NK-92 (cell line): ENCODE results near the gene ITGA3.

Experiments
- DNase-seq: peaks from one replicate; lab custom pipeline; 2025; ENCODE audit not compliant: unreplicated experiment; lab: John Stamatoyannopoulos, UW

ITGA3 gene

DNA sequence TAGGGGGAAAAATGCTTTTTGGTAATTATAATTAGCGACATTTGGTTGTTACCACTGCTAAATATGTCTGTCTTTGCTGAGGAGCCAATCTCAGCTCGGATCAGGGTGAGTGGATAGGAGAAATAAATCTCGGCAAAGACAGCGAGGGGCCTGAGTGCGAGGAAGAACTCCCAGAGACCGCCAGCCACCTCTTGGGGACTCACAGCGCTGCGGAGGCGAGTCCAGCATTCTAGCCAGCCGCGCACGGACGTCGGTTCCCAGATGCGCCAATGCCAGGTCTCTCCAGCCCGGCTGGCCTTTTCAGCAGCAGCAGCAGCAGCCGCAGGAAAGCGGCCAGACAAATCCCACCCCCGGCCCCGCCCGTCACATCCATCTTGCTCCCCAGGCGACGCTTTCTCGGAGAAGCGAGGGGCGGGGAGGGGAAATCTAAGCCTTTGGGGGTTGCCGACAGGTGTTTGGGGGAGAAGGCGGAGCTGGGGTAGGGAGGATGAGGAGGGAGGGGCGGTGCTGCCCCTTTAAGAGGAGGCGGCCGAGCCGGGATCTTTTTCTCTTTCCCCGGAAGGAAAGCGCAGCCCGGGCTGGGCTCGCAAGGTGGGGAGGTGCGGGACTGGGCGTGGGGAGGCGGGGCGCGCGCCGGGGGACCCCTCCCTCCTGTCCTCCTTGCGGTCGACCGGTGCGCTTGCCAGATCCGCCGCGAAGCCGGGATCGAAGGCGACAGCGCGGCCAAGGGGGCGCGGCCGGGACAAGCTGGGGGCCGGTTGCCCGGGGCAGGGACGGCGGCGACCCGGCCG, at the start of gene ITGA3:
TSS of gene ITGA3 (plus strand) at position 685 of the 791 bp plus-strand sequence. CDS start 330 bp downstream, outside the sequence.
- DNase-seq = no peak

DNA sequence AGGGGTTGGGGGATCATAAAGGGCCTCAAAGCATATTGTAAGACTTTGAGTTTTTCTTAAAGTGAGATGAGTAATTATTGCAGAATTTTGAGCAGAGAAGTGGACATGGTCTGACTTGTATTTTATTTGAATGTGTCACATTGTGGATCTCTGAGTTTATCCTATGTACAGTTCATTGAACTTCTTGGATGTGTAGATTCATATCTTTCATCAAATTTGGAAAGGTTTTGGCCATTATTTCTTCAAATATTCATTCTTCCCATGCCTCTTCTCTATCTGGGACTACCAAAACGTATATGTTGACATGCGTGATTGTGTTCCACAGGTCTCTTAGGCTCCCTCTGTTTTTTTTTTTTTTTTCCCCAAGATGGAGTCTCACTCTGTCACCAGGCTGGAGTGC, 46.6 kb upstream of the ITGA3 start:
- DNase-seq = no peak

DNA sequence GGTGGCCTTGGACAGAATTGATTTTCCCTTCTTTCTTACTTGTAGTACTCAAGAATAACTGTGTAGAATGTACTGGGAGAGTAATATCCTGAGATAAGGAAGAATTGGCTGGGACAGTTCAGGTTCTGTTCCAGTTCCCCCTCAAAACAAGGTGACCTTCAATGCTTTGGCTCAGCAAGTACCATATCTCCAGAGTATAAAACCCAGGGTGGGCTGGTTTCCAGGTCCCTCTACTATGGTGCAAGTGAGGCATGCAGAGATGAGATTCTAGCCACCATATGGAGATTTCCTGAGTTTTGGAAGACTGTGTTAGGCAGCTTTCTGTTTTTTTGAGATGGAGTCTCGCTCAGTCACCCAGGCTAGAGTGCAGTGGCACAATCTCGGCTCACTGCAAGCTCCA, 42.8 kb upstream of the ITGA3 start:
- no peak for DNase-seq

GRCh38 chr17:50014471-50015088, 41.3 kb upstream of the ITGA3 start:
- DNase-seq = no peak

- DNase-seq = no peak
These were observed 40.8 kb upstream of the ITGA3 start for GRCh38 chr17:50015146-50015545.

DNA sequence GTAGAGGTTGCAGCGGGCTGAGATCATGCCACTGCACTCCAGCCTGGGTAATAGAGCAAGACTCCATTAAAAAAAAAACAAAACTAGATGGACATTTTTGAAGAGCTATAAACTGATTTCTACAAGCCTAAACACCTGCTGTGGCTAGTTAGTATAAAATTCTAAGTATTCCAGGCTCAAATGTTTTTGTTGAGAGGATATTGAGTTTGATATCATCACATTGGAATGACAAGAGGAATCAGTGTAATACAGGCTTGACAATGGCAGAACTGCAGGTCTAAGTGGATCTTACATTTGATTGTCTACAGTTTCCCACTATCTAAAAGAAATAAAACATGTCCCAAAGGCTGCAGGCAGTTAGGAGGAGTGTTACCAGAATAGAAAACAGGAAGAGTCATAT, 37.0 kb upstream of the ITGA3 start:
- DNase-seq = no peak

DNA sequence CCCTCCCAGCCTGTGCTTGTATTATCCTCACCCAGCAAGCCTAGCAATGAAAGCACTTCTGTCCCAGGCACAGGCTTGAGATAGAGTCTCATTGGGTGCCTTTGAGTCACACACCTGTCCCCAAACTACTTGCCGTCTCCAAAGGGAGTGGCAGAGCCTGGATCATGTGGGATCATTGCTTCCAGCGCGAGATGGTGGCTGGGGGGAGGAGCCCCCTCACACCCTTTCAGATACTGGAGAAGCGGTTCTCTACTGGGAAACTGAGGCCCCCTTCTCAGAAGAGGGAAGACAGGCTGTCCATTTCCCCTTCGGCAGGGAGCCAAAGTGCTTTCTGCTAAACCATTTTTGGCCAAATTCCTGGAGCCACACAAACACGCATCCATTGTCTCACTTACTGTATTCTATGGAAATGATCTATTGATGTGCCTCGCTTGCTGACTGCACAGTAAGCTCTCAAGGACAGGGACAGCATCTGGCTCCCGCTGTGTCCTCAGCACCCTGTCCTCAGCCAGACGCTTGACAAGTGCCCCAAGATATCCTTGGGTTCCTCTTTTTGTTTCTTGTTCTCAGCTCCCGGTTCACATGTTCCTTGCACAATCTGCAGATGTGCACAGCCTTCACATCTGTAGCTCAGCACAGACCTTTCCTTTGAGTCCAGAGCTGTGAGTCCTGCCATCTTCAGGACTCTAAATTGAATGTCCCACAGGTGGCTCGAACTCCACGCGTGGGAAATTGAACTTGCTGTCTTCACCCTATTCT, 34.9 kb upstream of the ITGA3 start:
- DNase-seq = no peak

- DNase-seq = no peak
These were observed 34.1 kb upstream of the ITGA3 start for GRCh38 chr17:50021681-50022370.

DNA sequence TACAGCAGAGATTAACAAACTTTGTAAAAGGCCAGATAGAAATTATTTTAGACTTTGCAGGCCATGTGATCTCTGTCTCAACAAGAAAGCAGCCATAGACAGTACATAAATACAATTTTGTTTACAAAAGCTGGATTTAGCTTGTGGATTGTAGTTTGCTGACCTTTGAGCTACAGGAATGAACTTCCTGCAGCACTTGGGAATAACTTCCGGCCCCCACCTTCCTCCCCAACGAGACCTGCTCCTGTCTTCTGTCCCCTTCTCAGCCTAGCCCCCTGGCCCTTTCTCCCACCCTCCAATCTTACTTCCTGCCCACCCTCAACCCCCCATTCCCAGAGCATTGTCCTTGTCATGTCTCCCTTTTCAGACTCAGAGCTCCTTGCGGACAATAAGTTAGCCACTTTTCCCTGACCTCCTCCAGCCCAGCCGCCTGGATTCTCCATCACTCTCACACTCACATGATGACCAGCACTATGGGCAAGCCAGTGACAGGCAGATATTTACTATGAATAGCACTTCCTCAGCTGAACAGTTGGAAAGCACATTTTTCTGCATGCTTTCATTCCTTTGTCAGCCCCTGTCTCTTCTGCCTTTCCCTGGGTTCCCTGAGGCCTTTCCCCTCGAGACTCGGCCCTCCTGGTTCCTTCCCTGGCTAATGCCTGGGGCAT, 33.3 kb upstream of the ITGA3 start:
- DNase-seq = no peak

DNA sequence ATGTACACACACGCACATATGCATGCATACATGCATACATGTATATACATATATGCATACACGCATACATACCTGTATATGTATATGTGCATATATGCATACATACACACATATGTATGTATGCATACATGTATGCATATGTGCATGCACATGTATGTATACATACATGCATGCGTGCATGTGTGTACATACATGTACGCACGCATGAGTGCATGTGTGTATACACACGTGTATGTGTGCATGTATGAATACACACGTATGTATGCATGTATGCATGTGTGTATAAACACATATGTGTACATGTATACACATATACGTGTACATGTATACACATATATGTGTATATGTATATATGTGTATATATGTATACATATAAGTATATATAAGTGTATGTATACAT, 32.4 kb upstream of the ITGA3 start:
- no peak for DNase-seq

DNA sequence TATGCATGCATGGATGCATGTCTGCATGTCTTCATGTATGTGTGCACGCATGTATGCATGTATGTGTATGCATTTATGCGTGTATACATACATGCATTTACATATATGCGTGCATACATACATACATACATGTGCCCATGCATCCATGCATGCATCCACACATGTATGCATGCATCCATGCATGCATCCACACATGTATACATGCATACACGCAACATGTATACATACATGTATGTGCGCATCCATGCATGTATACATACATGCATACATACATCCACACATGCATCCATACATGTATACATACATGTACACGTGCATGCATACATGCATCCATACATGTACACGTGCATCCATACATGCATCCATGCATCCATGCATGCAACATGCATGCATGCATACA, 31.1 kb upstream of the ITGA3 start:
- no peak for DNase-seq

- DNase-seq = no peak
These were observed 29.7 kb upstream of the ITGA3 start for GRCh38 chr17:50026046-50026675.

- no peak for DNase-seq
These were observed 29.1 kb upstream of the ITGA3 start for GRCh38 chr17:50026837-50027171.

DNA sequence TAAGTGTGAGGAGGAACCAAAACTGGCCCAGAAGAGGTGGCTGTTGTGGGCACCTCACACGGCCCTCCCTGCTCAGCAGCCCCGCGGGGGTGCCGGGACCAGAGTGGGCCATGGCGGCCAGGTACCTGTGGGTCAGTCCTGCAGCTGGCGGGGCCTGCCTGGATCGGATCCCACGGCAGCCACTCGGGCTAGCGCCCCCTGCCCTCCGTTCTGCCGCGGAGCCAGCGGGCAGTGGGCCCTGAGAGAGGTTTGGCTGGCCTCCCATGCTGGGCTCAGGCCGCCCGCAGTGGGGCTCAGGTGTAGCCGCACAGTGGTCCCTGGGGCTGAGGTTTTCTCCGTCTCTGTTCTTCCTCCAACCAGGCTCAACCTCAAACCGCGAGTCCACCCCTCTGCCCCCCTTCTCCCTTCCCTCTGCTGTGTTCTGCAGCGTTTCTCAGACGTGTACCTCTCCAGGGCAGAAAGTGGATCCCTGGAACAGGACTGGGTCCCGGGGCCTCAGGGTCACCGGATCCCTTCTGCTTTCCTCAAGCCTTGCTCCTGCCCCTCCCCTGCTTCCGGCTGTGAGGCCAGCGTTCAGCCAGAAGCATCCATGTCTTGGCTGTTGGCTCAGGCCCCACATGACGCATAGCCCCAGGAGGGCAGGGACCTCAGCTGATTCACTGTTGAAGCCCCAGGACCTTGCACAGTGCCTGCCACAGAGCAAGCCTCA, 28.6 kb upstream of the ITGA3 start:
- no peak for DNase-seq

- DNase-seq = no peak
These were observed 27.8 kb upstream of the ITGA3 start for GRCh38 chr17:50027881-50028735.

GRCh38 chr17:50028736-50029120, 27.2 kb upstream of the ITGA3 start:
- DNase-seq = no peak

- no peak for DNase-seq
These were observed 26.7 kb upstream of the ITGA3 start for GRCh38 chr17:50029185-50029584.

GRCh38 chr17:50033316-50033715, 22.6 kb upstream of the ITGA3 start:
- DNase-seq = no peak
